MG63 (cell line): ENCODE data around the gene LYG1. TPM values are rescaled to one million over a fixed set of nuclear protein-coding genes. Genes with fewer than 3 reads are reported as not detected.
"Not testable (repeated sequence)": the region's sequence is repeated elsewhere in the genome, so short reads cannot be mapped to it uniquely, and the experiment has no call there.

Experiments
- DNase-seq: peaks from one replicate; pipeline ENCODE4 v3.0.0-alpha.2; 2020
- H3K27me3 ChIP-seq: fragments of 250-450 bp; sonication (Bioruptor Pico); 2 replicates; pipeline ENCODE4 v1.5.1; 2020; ENCODE audit warnings: mild to moderate bottlenecking, moderate library complexity
- H3K36me3 ChIP-seq: fragments of 250-450 bp; sonication (Bioruptor Pico); 2 replicates; pipeline ENCODE4 v1.5.1; 2020; ENCODE audit warnings: mild to moderate bottlenecking, moderate library complexity
- H3K4me3 ChIP-seq: fragments of 250-450 bp; sonication (Bioruptor Pico); 2 replicates; pipeline ENCODE4 v1.5.1; 2020; ENCODE audit warnings: mild to moderate bottlenecking, moderate library complexity
- H3K9me3 ChIP-seq: fragments of 250-450 bp; sonication (Bioruptor Pico); 2 replicates; pipeline ENCODE4 v1.5.1; 2020; ENCODE audit warnings: mild to moderate bottlenecking, moderate library complexity
- total RNA-seq: library from RNA; depleted of rRNA; stranded (reverse); fragments of >200 nt; shearing (Covaris generic); gene quantifications from 2 replicates; pipeline ENCODE4 v1.2.3, GENCODE V29; 2014; ENCODE audit warnings: low replicate concordance

Gene LYG1
- total RNA-seq, 1 experiment from 2014 or later = not detected

- Histone ChIP-seq H3K27me3 (no peaks in the 10 kb centered on the region), H3K9me3 (no peaks in the 10 kb centered on the region), H3K36me3 (0 out of 2 replicates have a peak, but pooled peaks cover 2% of the 10 kb centered on the region), H3K4me3 (no peak overlapping the region)
- no peak for DNase-seq
Measured at GRCh38 chr2:99285526-99285925, 15.5 kb downstream of the LYG1 start.

GRCh38 chr2:99279969-99280695 lies 20.9 kb downstream of the LYG1 start:
- Histone ChIP-seq H3K27me3 (no peaks in the 10 kb centered on the region), H3K4me3 (no peak overlapping the region), H3K9me3 (no peaks in the 10 kb centered on the region), H3K36me3 (0 out of 2 replicates have a peak, but pooled peaks cover 2% of the 10 kb centered on the region)
- no peak for DNase-seq

GRCh38 chr2:99278793-99279291 lies 22.2 kb downstream of the LYG1 start:
- peak; percentile 54 for DNase-seq
- H3K4me3 ChIP-seq = no peak overlapping the region
- no peaks in the 10 kb centered on the region for H3K9me3 ChIP-seq
- H3K36me3 ChIP-seq = 0 out of 2 replicates have a peak, but pooled peaks cover 2% of the 10 kb centered on the region
- H3K27me3 ChIP-seq = no peaks in the 10 kb centered on the region

GRCh38 chr2:99278195-99278765 lies 22.7 kb downstream of the LYG1 start:
- not testable (repeated sequence) for DNase-seq, H3K4me3 ChIP-seq, H3K36me3 ChIP-seq, H3K9me3 ChIP-seq, H3K27me3 ChIP-seq

- H3K27me3 ChIP-seq = no peaks in the 10 kb centered on the region
- H3K9me3 ChIP-seq = peaks cover 5% of the 10 kb centered on the region; the same call in 1 of the 2 replicates
- H3K4me3 ChIP-seq = no peak overlapping the region
- H3K36me3 ChIP-seq = 0 out of 2 replicates have a peak, but pooled peaks cover 2% of the 10 kb centered on the region
- no peak for DNase-seq
Measured at GRCh38 chr2:99275882-99276281, 25.1 kb downstream of the LYG1 start.

- Histone ChIP-seq H3K27me3 (no peaks in the 10 kb centered on the region), H3K9me3 (no peaks in the 10 kb centered on the region), H3K4me3 (no peak overlapping the region), H3K36me3 (no peaks in the 10 kb centered on the region)
- no peak for DNase-seq
Measured at GRCh38 chr2:99261242-99261641, 39.8 kb downstream of the LYG1 start.

GRCh38 chr2:99260184-99260583 lies 40.8 kb downstream of the LYG1 start:
- Histone ChIP-seq H3K27me3 (no peaks in the 10 kb centered on the region), H3K4me3 (no peak overlapping the region), H3K36me3 (no peaks in the 10 kb centered on the region), H3K9me3 (no peaks in the 10 kb centered on the region)
- no peak for DNase-seq

GRCh38 chr2:99259465-99259864 lies 41.5 kb downstream of the LYG1 start:
- no peaks in the 10 kb centered on the region for H3K27me3 ChIP-seq
- DNase-seq = no peak
- H3K9me3 ChIP-seq = no peaks in the 10 kb centered on the region
- H3K36me3 ChIP-seq = no peaks in the 10 kb centered on the region
- H3K4me3 ChIP-seq = no peak overlapping the region

- DNase-seq = no peak
- Histone ChIP-seq H3K36me3 (no peaks in the 10 kb centered on the region), H3K27me3 (no peaks in the 10 kb centered on the region), H3K9me3 (no peaks in the 10 kb centered on the region), H3K4me3 (no peak overlapping the region)
Measured at GRCh38 chr2:99256677-99257076, 44.3 kb downstream of the LYG1 start.

- no peaks in the 10 kb centered on the region for H3K9me3 ChIP-seq
- no peak within 1 kb of the TSS for H3K4me3 ChIP-seq
- H3K27me3 ChIP-seq = no peaks in the 10 kb centered on the region
- DNase-seq = no peak
- H3K36me3 ChIP-seq = no peaks in the 10 kb centered on the region
Measured at GRCh38 chr2:99255491-99256318, 45.3 kb downstream of the LYG1 start, which contains the start of gene LYG2. Gene LYG2, minus strand, starts transcription at chr2:99255666. Its CDS starts 1,406 bp downstream, at chr2:99254260.

- H3K27me3 ChIP-seq = no peaks in the 10 kb centered on the region
- DNase-seq = no peak
- no peak overlapping the region for H3K4me3 ChIP-seq
- no peaks in the 10 kb centered on the region for H3K36me3 ChIP-seq
- no peaks in the 10 kb centered on the region for H3K9me3 ChIP-seq
Measured at GRCh38 chr2:99249951-99250350, 51.0 kb downstream of the LYG1 start.

- H3K36me3 ChIP-seq = no peaks in the 10 kb centered on the region
Measured at GRCh38 chr2:99242151-99242550, 58.8 kb downstream of the LYG1 start.

GRCh38 chr2:99240431-99240830 lies 60.6 kb downstream of the LYG1 start:
- no peaks in the 10 kb centered on the region for H3K36me3 ChIP-seq
- H3K27me3 ChIP-seq = no peaks in the 10 kb centered on the region
- no peaks in the 10 kb centered on the region for H3K9me3 ChIP-seq
- H3K4me3 ChIP-seq = no peak overlapping the region
- no peak for DNase-seq

More at GRCh38 chr2:99242151-99242550, 58.8 kb downstream of the LYG1 start:
- H3K9me3 ChIP-seq = no peaks in the 10 kb centered on the region
- no peaks in the 10 kb centered on the region for H3K27me3 ChIP-seq
- H3K4me3 ChIP-seq = no peak overlapping the region
- no peak for DNase-seq

GRCh38 chr2:99238599-99238998 lies 62.4 kb downstream of the LYG1 start:
- H3K27me3 ChIP-seq = no peaks in the 10 kb centered on the region
- DNase-seq = no peak
- no peaks in the 10 kb centered on the region for H3K36me3 ChIP-seq
- no peaks in the 10 kb centered on the region for H3K9me3 ChIP-seq
- H3K4me3 ChIP-seq = no peak overlapping the region
